ENCODE results near the gene L1CAM. TPM values are rescaled to one million over a fixed set of nuclear protein-coding genes. Genes with fewer than 3 reads are reported as not detected.

Gene L1CAM
- total RNA-seq, 1 experiment from 2014 or later = 0.64 TPM

DNA sequence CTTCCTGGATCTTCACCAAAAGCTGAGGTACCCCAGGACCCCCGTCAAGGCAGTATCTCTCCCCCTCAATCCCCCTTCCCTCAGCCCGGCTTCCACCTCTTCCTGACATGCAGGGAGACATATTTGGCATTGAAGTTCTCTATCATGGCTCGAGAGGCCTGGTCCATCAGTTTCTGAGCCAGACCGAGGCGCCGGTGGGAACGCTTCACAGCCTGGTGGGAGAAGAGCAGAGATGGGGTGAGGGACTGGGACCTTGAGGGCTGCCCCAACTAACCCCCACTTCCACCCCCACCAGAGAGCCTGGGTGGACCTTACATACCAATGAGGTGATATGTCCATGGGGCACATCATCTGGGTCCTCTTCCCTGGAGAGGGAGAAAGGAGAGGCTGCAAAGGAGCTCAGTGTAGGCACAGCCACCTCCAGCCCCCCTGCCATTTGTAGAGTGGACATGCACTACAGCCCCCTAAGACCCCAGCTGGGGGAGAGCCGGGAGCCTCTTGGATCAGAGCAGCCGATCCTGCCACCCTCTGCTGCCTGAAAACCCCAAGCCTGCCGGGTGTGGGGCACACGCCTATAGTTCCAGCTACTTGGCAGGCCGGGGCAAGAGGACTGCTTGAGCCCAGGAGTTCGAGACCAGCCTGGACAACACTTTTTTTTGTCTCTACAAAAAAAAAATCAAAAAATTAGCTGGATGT lies 46.4 kb upstream of the L1CAM start:
- Histone ChIP-seq H3K4me3 (ENCODE audit: low read depth, low read length, poor library complexity, severe bottlenecking) (no peak overlapping the region), H3K27me3 (replicated peaks; ENCODE audit: insufficient read depth, low read depth, low read length, poor library complexity) (no peaks in the 10 kb centered on the region), H3K9me3 (ENCODE audit: low read depth, low read length, poor library complexity, severe bottlenecking) (no peaks in the 10 kb centered on the region), H3K36me3 (ENCODE audit: insufficient read depth, low read length, poor library complexity, severe bottlenecking) (no peaks in the 10 kb centered on the region), H3K27ac (ENCODE audit: low read depth, low read length, poor library complexity, severe bottlenecking) (no peak overlapping the region), H3K4me1 (ENCODE audit: insufficient read depth, low read length, poor library complexity, severe bottlenecking) (no peaks in the 10 kb centered on the region)
- no TSS peak for BruUV-seq (replicated peaks)
- intact Hi-C loops (cut with micrococcal nuclease; ENCODE audit: unreplicated experiment) = no loop called here
- POLR2A ChIA-PET (ENCODE audit: low non-redundant PET) = no interaction called here
- no peak for TF ChIP-seq EZH2 (IDR thresholded peaks at IDR 0.05; ENCODE audit: borderline replicate concordance, low read depth, low read length, poor library complexity, severe bottlenecking)
- TF ChIP-seq, protein P1, sequence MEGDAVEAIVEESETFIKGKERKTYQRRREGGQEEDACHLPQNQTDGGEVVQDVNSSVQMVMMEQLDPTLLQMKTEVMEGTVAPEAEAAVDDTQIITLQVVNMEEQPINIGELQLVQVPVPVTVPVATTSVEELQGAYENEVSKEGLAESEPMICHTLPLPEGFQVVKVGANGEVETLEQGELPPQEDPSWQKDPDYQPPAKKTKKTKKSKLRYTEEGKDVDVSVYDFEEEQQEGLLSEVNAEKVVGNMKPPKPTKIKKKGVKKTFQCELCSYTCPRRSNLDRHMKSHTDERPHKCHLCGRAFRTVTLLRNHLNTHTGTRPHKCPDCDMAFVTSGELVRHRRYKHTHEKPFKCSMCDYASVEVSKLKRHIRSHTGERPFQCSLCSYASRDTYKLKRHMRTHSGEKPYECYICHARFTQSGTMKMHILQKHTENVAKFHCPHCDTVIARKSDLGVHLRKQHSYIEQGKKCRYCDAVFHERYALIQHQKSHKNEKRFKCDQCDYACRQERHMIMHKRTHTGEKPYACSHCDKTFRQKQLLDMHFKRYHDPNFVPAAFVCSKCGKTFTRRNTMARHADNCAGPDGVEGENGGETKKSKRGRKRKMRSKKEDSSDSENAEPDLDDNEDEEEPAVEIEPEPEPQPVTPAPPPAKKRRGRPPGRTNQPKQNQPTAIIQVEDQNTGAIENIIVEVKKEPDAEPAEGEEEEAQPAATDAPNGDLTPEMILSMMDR (conservative IDR thresholded peaks at IDR 0.05; ENCODE audit: low read depth, low read length) = no peak
- DNase-seq (ENCODE audit: low spot score) = no peak
- CTCF ChIA-PET = interaction anchor here (0.5 kb wide), 1 partner anchor 609 kb away, joined by 3 read pairs; no protein-coding TSS in a partner anchor

- POLR2A ChIA-PET (ENCODE audit: low non-redundant PET) = no interaction called here
- Histone ChIP-seq H3K9me3 (ENCODE audit: low read depth, low read length, poor library complexity, severe bottlenecking) (no peaks in the 10 kb centered on the region), H3K27ac (ENCODE audit: low read depth, low read length, poor library complexity, severe bottlenecking) (no peak overlapping the region), H3K4me1 (ENCODE audit: insufficient read depth, low read length, poor library complexity, severe bottlenecking) (no peaks in the 10 kb centered on the region), H3K4me3 (ENCODE audit: low read depth, low read length, poor library complexity, severe bottlenecking) (no peak overlapping the region), H3K27me3 (replicated peaks; ENCODE audit: insufficient read depth, low read depth, low read length, poor library complexity) (no peaks in the 10 kb centered on the region), H3K36me3 (ENCODE audit: insufficient read depth, low read length, poor library complexity, severe bottlenecking) (no peaks in the 10 kb centered on the region)
- intact Hi-C loops (cut with micrococcal nuclease; ENCODE audit: unreplicated experiment) = no loop called here
- CTCF ChIA-PET = interaction anchor here (0.5 kb wide), 1 partner anchor 610 kb away, joined by 3 read pairs; no protein-coding TSS in a partner anchor
- no TSS peak for BruUV-seq (replicated peaks)
- no peak for DNase-seq (ENCODE audit: low spot score)
- TF ChIP-seq, protein P1 (conservative IDR thresholded peaks at IDR 0.05; ENCODE audit: low read depth, low read length) = no peak
- TF ChIP-seq EZH2 (IDR thresholded peaks at IDR 0.05; ENCODE audit: borderline replicate concordance, low read depth, low read length, poor library complexity, severe bottlenecking) = no peak
These were observed 45.8 kb upstream of the L1CAM start for GRCh38 chrX:153931748-153932147.

GRCh38 chrX:153931151-153931550 lies 45.2 kb upstream of the L1CAM start:
- H3K27ac ChIP-seq (ENCODE audit: low read depth, low read length, poor library complexity, severe bottlenecking) = no peak overlapping the region

More at GRCh38 chrX:153931151-153931550, 45.2 kb upstream of the L1CAM start:
- ChIA-PET POLR2A (ENCODE audit: low non-redundant PET) (no interaction called here), CTCF (no interaction called here)
- TF ChIP-seq, protein P1 (conservative IDR thresholded peaks at IDR 0.05; ENCODE audit: low read depth, low read length) = no peak
- TF ChIP-seq EZH2 (IDR thresholded peaks at IDR 0.05; ENCODE audit: borderline replicate concordance, low read depth, low read length, poor library complexity, severe bottlenecking) = no peak
- Histone ChIP-seq H3K4me1 (ENCODE audit: insufficient read depth, low read length, poor library complexity, severe bottlenecking) (peaks cover 5% of the 10 kb centered on the region), H3K27me3 (replicated peaks; ENCODE audit: insufficient read depth, low read depth, low read length, poor library complexity) (no peaks in the 10 kb centered on the region), H3K36me3 (ENCODE audit: insufficient read depth, low read length, poor library complexity, severe bottlenecking) (no peaks in the 10 kb centered on the region), H3K9me3 (ENCODE audit: low read depth, low read length, poor library complexity, severe bottlenecking) (no peaks in the 10 kb centered on the region), H3K4me3 (ENCODE audit: low read depth, low read length, poor library complexity, severe bottlenecking) (no peak overlapping the region)
- DNase-seq (ENCODE audit: low spot score) = no peak
- intact Hi-C loops (cut with micrococcal nuclease; ENCODE audit: unreplicated experiment) = no loop called here
- no TSS peak for BruUV-seq (replicated peaks)

Measured in A673 (cell line).